ENCODE data around the gene EYS.

EYS gene

DNA sequence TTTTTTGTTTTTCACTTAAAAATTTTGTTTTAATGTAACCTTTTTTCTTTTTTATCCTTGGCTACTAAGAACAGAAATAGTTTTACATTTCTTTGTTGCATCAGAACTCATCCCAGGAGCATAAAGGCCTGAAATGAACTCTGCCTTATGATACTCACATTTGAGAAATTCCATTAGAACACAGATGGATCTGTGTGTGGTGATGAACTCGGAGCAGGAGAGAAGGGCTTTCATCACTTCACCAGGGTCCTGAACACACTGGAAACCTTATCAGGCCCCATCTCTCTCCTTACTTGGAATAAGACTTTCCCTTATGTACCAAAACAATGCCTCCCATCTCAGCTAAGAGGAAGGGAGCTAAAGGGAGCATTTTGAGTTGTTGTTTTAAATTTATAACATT lies 1932.1 kb downstream of the EYS start:
- Histone ChIP-seq H3K9ac (no peak overlapping the region), H3K4me1 (no peaks in the 10 kb centered on the region), H2AFZ (no peak overlapping the region), H3K4me3 (ENCODE audit: low read depth, low read length) (no peak overlapping the region), H3K36me3 (ENCODE audit: control insufficient read depth, insufficient read depth, low read length) (no peaks in the 10 kb centered on the region), H3K79me2 (no peaks in the 10 kb centered on the region), H3K9me3 (ENCODE audit: control insufficient read depth, low read length) (no peaks in the 10 kb centered on the region), H3K27me3 (ENCODE audit: control insufficient read depth, insufficient read depth, low read length) (no peaks in the 10 kb centered on the region), H3K4me2 (ENCODE audit: low read length) (no peak overlapping the region), H3K27ac (no peak overlapping the region)
- TF ChIP-seq CTCF (IDR thresholded peaks at IDR 0.05) = no peak

DNA sequence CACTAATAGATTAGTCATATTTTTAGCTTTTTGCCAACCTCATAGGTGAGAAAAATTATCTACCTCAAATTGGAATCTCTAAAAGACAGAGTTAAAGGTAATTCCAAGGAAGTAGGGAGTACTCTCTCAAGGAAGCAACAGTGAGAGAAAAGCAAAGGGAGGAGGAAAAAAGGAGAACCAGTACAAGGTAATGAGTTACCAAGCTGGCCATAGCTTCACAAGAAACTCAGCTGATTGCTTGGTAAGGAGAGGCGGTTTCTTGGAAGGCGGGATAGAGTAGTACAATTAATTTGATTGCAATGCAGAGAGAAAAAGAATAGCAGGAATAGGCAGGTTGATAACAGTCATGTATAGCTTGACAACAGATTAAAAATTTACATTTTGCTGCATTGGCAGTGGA lies 1933.8 kb downstream of the EYS start:
- Histone ChIP-seq H3K79me2 (no peaks in the 10 kb centered on the region), H3K9me3 (ENCODE audit: control insufficient read depth, low read length) (no peaks in the 10 kb centered on the region), H3K4me3 (ENCODE audit: low read depth, low read length) (no peak overlapping the region), H3K9ac (no peak overlapping the region), H2AFZ (no peak overlapping the region), H3K4me2 (ENCODE audit: low read length) (no peak overlapping the region), H3K36me3 (ENCODE audit: control insufficient read depth, insufficient read depth, low read length) (no peaks in the 10 kb centered on the region), H3K4me1 (no peaks in the 10 kb centered on the region), H3K27me3 (ENCODE audit: control insufficient read depth, insufficient read depth, low read length) (no peaks in the 10 kb centered on the region), H3K27ac (no peak overlapping the region)
- no peak for TF ChIP-seq CTCF (IDR thresholded peaks at IDR 0.05)

- H3K27me3 ChIP-seq (ENCODE audit: control insufficient read depth, insufficient read depth, low read length) = no peaks in the 10 kb centered on the region
- no peak overlapping the region for H2AFZ ChIP-seq
- H3K4me3 ChIP-seq (ENCODE audit: low read depth, low read length) = no peak overlapping the region
- H3K9ac ChIP-seq = no peak overlapping the region
- no peaks in the 10 kb centered on the region for H3K9me3 ChIP-seq (ENCODE audit: control insufficient read depth, low read length)
- H3K4me1 ChIP-seq = no peaks in the 10 kb centered on the region
- no peaks in the 10 kb centered on the region for H3K79me2 ChIP-seq
- H3K27ac ChIP-seq = no peak overlapping the region
- H3K4me2 ChIP-seq (ENCODE audit: low read length) = no peak overlapping the region
- TF ChIP-seq CTCF (IDR thresholded peaks at IDR 0.05) = no peak
- H3K36me3 ChIP-seq (ENCODE audit: control insufficient read depth, insufficient read depth, low read length) = no peaks in the 10 kb centered on the region
Measured at GRCh38 chr6:63765828-63766227, 1941.2 kb downstream of the EYS start.

- peak; percentile 75 for TF ChIP-seq CTCF (IDR thresholded peaks at IDR 0.05)
- Histone ChIP-seq H3K27me3 (ENCODE audit: control insufficient read depth, insufficient read depth, low read length) (no peaks in the 10 kb centered on the region), H3K4me1 (no peaks in the 10 kb centered on the region), H3K9ac (no peak overlapping the region), H3K4me3 (ENCODE audit: low read depth, low read length) (no peak overlapping the region), H3K9me3 (ENCODE audit: control insufficient read depth, low read length) (no peaks in the 10 kb centered on the region), H2AFZ (no peak overlapping the region), H3K27ac (no peak overlapping the region), H3K36me3 (ENCODE audit: control insufficient read depth, insufficient read depth, low read length) (no peaks in the 10 kb centered on the region), H3K79me2 (no peaks in the 10 kb centered on the region), H3K4me2 (ENCODE audit: low read length) (no peak overlapping the region)
Measured at GRCh38 chr6:63764318-63764916, 1942.6 kb downstream of the EYS start.

GRCh38 chr6:63760199-63760598 lies 1946.8 kb downstream of the EYS start:
- H2AFZ ChIP-seq = no peak overlapping the region
- H3K4me1 ChIP-seq = no peaks in the 10 kb centered on the region
- no peak for TF ChIP-seq CTCF (IDR thresholded peaks at IDR 0.05)
- no peak overlapping the region for H3K4me2 ChIP-seq (ENCODE audit: low read length)
- no peak overlapping the region for H3K9ac ChIP-seq
- no peaks in the 10 kb centered on the region for H3K9me3 ChIP-seq (ENCODE audit: control insufficient read depth, low read length)
- no peak overlapping the region for H3K27ac ChIP-seq
- H3K79me2 ChIP-seq = no peaks in the 10 kb centered on the region
- no peak overlapping the region for H3K4me3 ChIP-seq (ENCODE audit: low read depth, low read length)
- H3K36me3 ChIP-seq (ENCODE audit: control insufficient read depth, insufficient read depth, low read length) = no peaks in the 10 kb centered on the region
- no peaks in the 10 kb centered on the region for H3K27me3 ChIP-seq (ENCODE audit: control insufficient read depth, insufficient read depth, low read length)

All from parathyroid adenoma (tissue), 2 donors.